HCT116 (cell line): ENCODE measurements around the gene CPA2. TPM values are rescaled to one million over a fixed set of nuclear protein-coding genes. Genes with fewer than 3 reads are reported as not detected.

Source experiments
- ATAC-seq: fragments of 200-7000 bp; cut with Tn5 transposase; 2 replicates; pipeline ENCODE4 v1.9.1; 2020; ENCODE audit warnings: mild to moderate bottlenecking, moderate library complexity
- BruUV-seq: library from RNA; stranded (reverse); fragments of 400-500 nt; replicated peaks from 2 replicates; lab custom pipeline; 2021; lab: Mats Ljungman, UMichigan
- CTCF ChIA-PET: fragments of 300-600 bp; sonication (Branson Sonifier 250); formaldehyde crosslinking; loops from one replicate; lab custom pipeline; 2021; ENCODE audit warnings: antibody characterized with exemption; lab: Charles Lee
- POLR2A ChIA-PET: fragments of 300-600, 350-600 bp; sonication (Branson Sonifier 250); formaldehyde crosslinking; loops from one replicate; lab custom pipeline; 2021; ENCODE audit warnings: antibody characterized with exemption; lab: Charles Lee
- RAD21 ChIA-PET, 2 experiments: fragments of 300-600 bp; sonication (Branson Sonifier 250); formaldehyde crosslinking; loops; one replicate each; lab custom pipeline; 2023; ENCODE audit warnings: low total read pairs in 2 of 2; ENCODE audit not compliant: uncharacterized antibody in 2 of 2, unreplicated experiment in 2 of 2, low non-redundant PET in 1 of 2; lab: Charles Lee
- DNase-seq: peaks from one replicate; pipeline ENCODE4 v3.0.0-alpha.2; 2010; ENCODE audit warnings: low read depth, low spot score
- H2AFZ ChIP-seq: fragments of 200-600 bp; shearing (Covaris generic), sonication (generic); 2 replicates; pipeline ENCODE4 v1.6.1; 2017; ENCODE audit warnings: low read depth, mixed run types, mixed read lengths, antibody characterized with exemption, low read length; ENCODE audit not compliant: poor library complexity, severe bottlenecking
- H3K27ac ChIP-seq: 2 replicates; pipeline ENCODE4 v1.5.1; 2012; ENCODE audit warnings: low read depth, low read length
- H3K27me3 ChIP-seq: fragments of 200-600 bp; sonication (generic); 2 replicates; pipeline ENCODE4 v1.6.1; 2016; ENCODE audit warnings: mixed run types, low read length, mixed read lengths; ENCODE audit not compliant: insufficient read depth
- H3K36me3 ChIP-seq, 2 experiments: fragments of 200-500 bp in 1 of 2; fragments of 200-600 bp in 1 of 2; sonication (Bioruptor generic) in 1 of 2; sonication (generic) in 1 of 2; 2 replicates each; pipeline versions ENCODE4 v1.5.1 to v1.6.1; 2014 to 2016; ENCODE audit warnings: low read length in 2 of 2, inconsistent platforms in 1 of 2, mixed read lengths in 1 of 2, mixed run types in 1 of 2; ENCODE audit not compliant: insufficient read depth in 2 of 2, control insufficient read depth in 1 of 2
- H3K4me1 ChIP-seq, 2 experiments: fragments of 200-600 bp in 1 of 2; sonication (generic) in 1 of 2; 2 replicates each; pipeline versions ENCODE4 v1.5.1 to v1.6.1; 2012 to 2017; ENCODE audit warnings: low read length in 2 of 2, inconsistent platforms in 1 of 2, mild to moderate bottlenecking in 1 of 2, mixed read lengths in 1 of 2, mixed run types in 1 of 2, moderate library complexity in 1 of 2; ENCODE audit not compliant: insufficient read depth in 2 of 2, control insufficient read depth in 1 of 2
- H3K4me2 ChIP-seq: fragments of 200-600 bp; sonication (generic); 2 replicates; pipeline ENCODE4 v1.6.1; 2017; ENCODE audit warnings: mixed run types, low read length, mixed read lengths
- H3K4me3 ChIP-seq, 2 experiments: fragments of 200-600 bp in 1 of 2; sonication (generic) in 1 of 2; replicated peaks in 1 of 2; 2 replicates each; pipeline ENCODE4 v1.5.1; 2011 to 2016; ENCODE audit warnings: low read length in 2 of 2, control low read depth in 1 of 2, low read depth in 1 of 2, mild to moderate bottlenecking in 1 of 2, mixed read lengths in 1 of 2, mixed run types in 1 of 2
- H3K79me2 ChIP-seq: fragments of 200-600 bp; sonication (generic); 2 replicates; pipeline ENCODE4 v1.6.1; 2017; ENCODE audit warnings: mild to moderate bottlenecking, mixed run types, low read length, moderate library complexity, mixed read lengths; ENCODE audit not compliant: insufficient read depth
- H3K9ac ChIP-seq: fragments of 200-600 bp; sonication (generic); 2 replicates; pipeline ENCODE4 v1.6.1; 2016; ENCODE audit warnings: low read length, mixed read lengths
- H3K9me2 ChIP-seq: fragments of 200-600 bp; sonication (generic), shearing (Covaris generic); 2 replicates; pipeline ENCODE4 v1.6.1; 2017; ENCODE audit warnings: mixed run types, mild to moderate bottlenecking, moderate library complexity; ENCODE audit not compliant: insufficient read depth
- H3K9me3 ChIP-seq, 2 experiments: fragments of 200-500 bp in 1 of 2; fragments of 200-600 bp in 1 of 2; sonication (Bioruptor generic) in 1 of 2; sonication (generic) in 1 of 2; 2 replicates each; pipeline ENCODE4 v1.6.1; 2014 to 2017; ENCODE audit warnings: low read length in 2 of 2, mixed read lengths in 2 of 2, inconsistent platforms in 1 of 2, low read depth in 1 of 2, mild to moderate bottlenecking in 1 of 2, mixed run types in 1 of 2, moderate library complexity in 1 of 2; ENCODE audit not compliant: control insufficient read depth in 1 of 2, insufficient read depth in 1 of 2
- H4K20me1 ChIP-seq: fragments of 200-600 bp; sonication (generic), shearing (Covaris generic); 2 replicates; pipeline ENCODE4 v1.6.1; 2017; ENCODE audit warnings: mixed run types, mild to moderate bottlenecking, moderate library complexity; ENCODE audit not compliant: insufficient read depth
- CBX3 ChIP-seq: IDR thresholded peaks from 2 replicates; pipeline ENCODE4 v1.6.1; 2012; ENCODE audit warnings: low read depth
- CTCF ChIP-seq, 3 experiments: fragments of 200-600 bp in 1 of 3; sonication (generic) in 1 of 3; IDR thresholded peaks in 2 of 3; conservative IDR thresholded peaks in 1 of 3; 2 replicates each; pipeline ENCODE4 v1.5.1; 2012 to 2017; ENCODE audit warnings: low read depth in 2 of 3, low read length in 2 of 3, antibody characterized with exemption in 1 of 3, borderline replicate concordance in 1 of 3, control low read depth in 1 of 3, mild to moderate bottlenecking in 1 of 3, mixed read lengths in 1 of 3, mixed run types in 1 of 3, moderate library complexity in 1 of 3; ENCODE audit not compliant: insufficient read depth in 1 of 3
- EGR1 ChIP-seq: IDR thresholded peaks from 2 replicates; pipeline ENCODE4 v1.6.1; 2012; ENCODE audit warnings: low read depth
- ELF1 ChIP-seq: IDR thresholded peaks from 2 replicates; pipeline ENCODE4 v1.6.1; 2012; ENCODE audit warnings: low read depth, borderline replicate concordance
- EZH2 ChIP-seq: fragments of 200-600 bp; sonication (generic); IDR thresholded peaks from 2 replicates; pipeline ENCODE4 v1.6.1; 2017; ENCODE audit warnings: antibody characterized with exemption, mixed run types
- FOSL1 ChIP-seq: IDR thresholded peaks from 2 replicates; pipeline ENCODE4 v1.6.1; 2012; ENCODE audit warnings: low read depth
- JUND ChIP-seq: IDR thresholded peaks from 2 replicates; pipeline ENCODE4 v1.6.1; 2012
- MAX ChIP-seq: IDR thresholded peaks from 2 replicates; pipeline ENCODE4 v1.6.1; 2012
- POLR2AphosphoS5 ChIP-seq: IDR thresholded peaks from 2 replicates; pipeline ENCODE4 v1.6.1; 2011; ENCODE audit warnings: mild to moderate bottlenecking, low read depth, low read length, moderate library complexity
- RAD21 ChIP-seq: IDR thresholded peaks from 2 replicates; pipeline ENCODE4 v1.6.1; 2012; ENCODE audit warnings: low read depth, mild to moderate bottlenecking
- REST ChIP-seq: IDR thresholded peaks from 2 replicates; pipeline ENCODE4 v1.6.1; 2012; ENCODE audit warnings: low read depth
- SRF ChIP-seq: IDR thresholded peaks from 2 replicates; pipeline ENCODE4 v1.6.1; 2012; ENCODE audit warnings: low read depth
- TCF7L2 ChIP-seq: IDR thresholded peaks from 2 replicates; pipeline ENCODE4 v1.7.0; 2011; ENCODE audit warnings: borderline replicate concordance, inconsistent platforms; ENCODE audit not compliant: insufficient read depth, insufficient read length; ENCODE audit errors: extremely low read depth
- ZBTB33 ChIP-seq: IDR thresholded peaks from 2 replicates; pipeline ENCODE4 v1.6.1; 2011; ENCODE audit warnings: mild to moderate bottlenecking, low read length, moderate library complexity; ENCODE audit not compliant: insufficient replicate concordance; ENCODE audit errors: extremely low read depth
- ZFX ChIP-seq: fragments of 450-650 bp; IDR thresholded peaks from 2 replicates; pipeline ENCODE4 v1.6.1; 2017
- intact Hi-C: fragments of 100-400 bp; cut with micrococcal nuclease; formaldehyde crosslinking; loops from 2 replicates; pipeline ENCODE4 v1.10.0; 2022
- total RNA-seq: library from RNA; stranded (reverse); gene quantifications from one replicate; pipeline ENCODE4 v1.2.1, GENCODE V29; 2021; ENCODE audit not compliant: unreplicated experiment

The CPA2 gene
- total RNA-seq, 1 experiment from 2014 or later = 1.5 TPM

GRCh38 chr7:130314305-130314704, 47.6 kb downstream of the CPA2 start:
- CTCF ChIA-PET = no interaction called here
- intact Hi-C loops = no loop called here
- H4K20me1 ChIP-seq = no peaks in the 10 kb centered on the region

More at GRCh38 chr7:130314305-130314704, 47.6 kb downstream of the CPA2 start:
- H2AFZ ChIP-seq = no peak overlapping the region
- H3K27ac ChIP-seq = no peak overlapping the region
- POLR2A ChIA-PET = no interaction called here
- H3K4me1 ChIP-seq = no peaks in the 10 kb centered on the region
- TF ChIP-seq POLR2AphosphoS5 = no peak
- TF ChIP-seq MAX = no peak
- TF ChIP-seq CTCF (IDR thresholded peaks at IDR 0.05 in 2 of 3, conservative IDR thresholded peaks at IDR 0.05 in 1 of 3; ENCODE audit: borderline replicate concordance in 1 of 3, insufficient read depth in 1 of 3, low read depth in 2 of 3, low read length in 2 of 3) = no peak
- no peak for TF ChIP-seq ELF1
- no peak for TF ChIP-seq REST
- TF ChIP-seq EZH2 = no peak
- no peak for TF ChIP-seq EGR1
- TF ChIP-seq ZBTB33 = no peak
- no peak for TF ChIP-seq RAD21
- no peak for TF ChIP-seq CBX3
- TF ChIP-seq FOSL1 = no peak
- TF ChIP-seq TCF7L2 = no peak
- no peak for TF ChIP-seq SRF
- TF ChIP-seq JUND = no peak
- no peak for TF ChIP-seq ZFX
- no peak overlapping the region for H3K4me3 ChIP-seq
- H3K27me3 ChIP-seq = no peaks in the 10 kb centered on the region
- no peak for DNase-seq
- no peaks in the 10 kb centered on the region for H3K79me2 ChIP-seq
- RAD21 ChIA-PET = no interaction called here
- H3K36me3 ChIP-seq = peaks cover 0 to 25% of the 10 kb centered on the region in 2 experiments; a peak in 1 of 4 replicates
- no TSS peak for BruUV-seq
- no peaks in the 10 kb centered on the region for H3K9me2 ChIP-seq
- no peak for ATAC-seq
- H3K9me3 ChIP-seq = no peaks in the 10 kb centered on the region
- no peak overlapping the region for H3K4me2 ChIP-seq
- no peak overlapping the region for H3K9ac ChIP-seq
